Activated naive CD4-positive, alpha-beta T cell treated with anti-CD3 and anti-CD28 coated beads, Interleukin-2, amount 50 U/mL, for 24 hours (primary cell): ENCODE data around the gene DPP6.
"Not testable (repeated sequence)": the region's sequence is repeated elsewhere in the genome, so short reads cannot be mapped to it uniquely, and the experiment has no call there.

ENCODE experiments used
- H3K27ac Mint-ChIP-seq: one replicate; pipeline ENCODE4 v1.8.0; 2021; ENCODE audit warnings: mild to moderate bottlenecking, mixed read lengths
- H3K27me3 Mint-ChIP-seq: one replicate; pipeline ENCODE4 v1.8.0; 2021; ENCODE audit warnings: mixed read lengths
- H3K36me3 Mint-ChIP-seq: one replicate; pipeline ENCODE4 v1.8.0; 2021; ENCODE audit warnings: mixed read lengths
- H3K4me1 Mint-ChIP-seq: one replicate; pipeline ENCODE4 v1.8.0; 2021; ENCODE audit warnings: mixed read lengths
- H3K4me3 Mint-ChIP-seq: one replicate; pipeline ENCODE4 v1.8.0; 2021; ENCODE audit warnings: mild to moderate bottlenecking, mixed read lengths
- H3K9me3 Mint-ChIP-seq: one replicate; pipeline ENCODE4 v1.8.0; 2021; ENCODE audit warnings: mixed read lengths

The DPP6 gene

GRCh38 chr7:154051643-154052529 is at the start of gene DPP6:
Gene DPP6, plus strand, starts transcription at chr7:154052398.
- H3K9me3 Mint-ChIP-seq, H3K27me3 Mint-ChIP-seq, H3K4me3 Mint-ChIP-seq, H3K36me3 Mint-ChIP-seq, H3K4me1 Mint-ChIP-seq, H3K27ac Mint-ChIP-seq: not testable (repeated sequence)

- H3K27ac Mint-ChIP-seq, H3K4me3 Mint-ChIP-seq, H3K27me3 Mint-ChIP-seq, H3K4me1 Mint-ChIP-seq, H3K36me3 Mint-ChIP-seq, H3K9me3 Mint-ChIP-seq: not testable (repeated sequence)
Observed at GRCh38 chr7:154009423-154009911, 42.7 kb upstream of the DPP6 start.

- H3K9me3 Mint-ChIP-seq, H3K4me3 Mint-ChIP-seq, H3K27ac Mint-ChIP-seq, H3K36me3 Mint-ChIP-seq, H3K4me1 Mint-ChIP-seq, H3K27me3 Mint-ChIP-seq: not testable (repeated sequence)
Observed at GRCh38 chr7:154010726-154011568, 41.3 kb upstream of the DPP6 start.

GRCh38 chr7:154012800-154013199 is 39.4 kb upstream of the DPP6 start:
- not testable (repeated sequence) for H3K4me1 Mint-ChIP-seq, H3K4me3 Mint-ChIP-seq, H3K36me3 Mint-ChIP-seq, H3K27ac Mint-ChIP-seq, H3K27me3 Mint-ChIP-seq
- H3K9me3 Mint-ChIP-seq = peaks cover 12% of the 10 kb centered on the region

GRCh38 chr7:154015636-154016035 is 36.6 kb upstream of the DPP6 start:
- H3K4me3 Mint-ChIP-seq, H3K36me3 Mint-ChIP-seq, H3K4me1 Mint-ChIP-seq, H3K27me3 Mint-ChIP-seq, H3K27ac Mint-ChIP-seq: not testable (repeated sequence)
- H3K9me3 Mint-ChIP-seq = peaks cover 12% of the 10 kb centered on the region

GRCh38 chr7:154018354-154018753 is 33.8 kb upstream of the DPP6 start:
- not testable (repeated sequence) for H3K4me3 Mint-ChIP-seq, H3K4me1 Mint-ChIP-seq, H3K27me3 Mint-ChIP-seq, H3K27ac Mint-ChIP-seq, H3K36me3 Mint-ChIP-seq
- peaks cover 12% of the 10 kb centered on the region for H3K9me3 Mint-ChIP-seq

- not testable (repeated sequence) for H3K36me3 Mint-ChIP-seq, H3K4me1 Mint-ChIP-seq, H3K27ac Mint-ChIP-seq, H3K4me3 Mint-ChIP-seq, H3K27me3 Mint-ChIP-seq, H3K9me3 Mint-ChIP-seq
Observed at GRCh38 chr7:154027805-154028204, 24.4 kb upstream of the DPP6 start.

GRCh38 chr7:154030476-154031080 is 21.6 kb upstream of the DPP6 start:
- not testable (repeated sequence) for H3K36me3 Mint-ChIP-seq, H3K27ac Mint-ChIP-seq

GRCh38 chr7:154039466-154040165 is 12.6 kb upstream of the DPP6 start:
- H3K4me1 Mint-ChIP-seq, H3K9me3 Mint-ChIP-seq, H3K27ac Mint-ChIP-seq, H3K4me3 Mint-ChIP-seq, H3K27me3 Mint-ChIP-seq, H3K36me3 Mint-ChIP-seq: not testable (repeated sequence)

More at GRCh38 chr7:154030476-154031080, 21.6 kb upstream of the DPP6 start:
- not testable (repeated sequence) for H3K9me3 Mint-ChIP-seq, H3K27me3 Mint-ChIP-seq, H3K4me3 Mint-ChIP-seq, H3K4me1 Mint-ChIP-seq

- not testable (repeated sequence) for H3K4me1 Mint-ChIP-seq, H3K27ac Mint-ChIP-seq, H3K4me3 Mint-ChIP-seq, H3K9me3 Mint-ChIP-seq, H3K27me3 Mint-ChIP-seq, H3K36me3 Mint-ChIP-seq
Observed at GRCh38 chr7:154050394-154050793, 1.8 kb upstream of the DPP6 start.

- H3K27me3 Mint-ChIP-seq, H3K27ac Mint-ChIP-seq: not testable (repeated sequence)
Observed at GRCh38 chr7:154051006-154051642, 1.1 kb upstream of the DPP6 start.

GRCh38 chr7:154052530-154053252 is 493 bp downstream of the DPP6 start:
- H3K27me3 Mint-ChIP-seq, H3K4me1 Mint-ChIP-seq, H3K27ac Mint-ChIP-seq, H3K9me3 Mint-ChIP-seq, H3K36me3 Mint-ChIP-seq, H3K4me3 Mint-ChIP-seq: not testable (repeated sequence)

More at GRCh38 chr7:154051006-154051642, 1.1 kb upstream of the DPP6 start:
- H3K36me3 Mint-ChIP-seq, H3K9me3 Mint-ChIP-seq, H3K4me1 Mint-ChIP-seq, H3K4me3 Mint-ChIP-seq: not testable (repeated sequence)

GRCh38 chr7:154053466-154054312 is 1.5 kb downstream of the DPP6 start:
- not testable (repeated sequence) for H3K9me3 Mint-ChIP-seq, H3K27me3 Mint-ChIP-seq, H3K27ac Mint-ChIP-seq, H3K4me3 Mint-ChIP-seq, H3K4me1 Mint-ChIP-seq, H3K36me3 Mint-ChIP-seq

- not testable (repeated sequence) for H3K4me3 Mint-ChIP-seq, H3K27ac Mint-ChIP-seq, H3K27me3 Mint-ChIP-seq, H3K36me3 Mint-ChIP-seq, H3K9me3 Mint-ChIP-seq, H3K4me1 Mint-ChIP-seq
Observed at GRCh38 chr7:154054664-154055063, 2.5 kb downstream of the DPP6 start.
